ENCODE measurements around the gene SIPA1L2.

The SIPA1L2 gene

DNA sequence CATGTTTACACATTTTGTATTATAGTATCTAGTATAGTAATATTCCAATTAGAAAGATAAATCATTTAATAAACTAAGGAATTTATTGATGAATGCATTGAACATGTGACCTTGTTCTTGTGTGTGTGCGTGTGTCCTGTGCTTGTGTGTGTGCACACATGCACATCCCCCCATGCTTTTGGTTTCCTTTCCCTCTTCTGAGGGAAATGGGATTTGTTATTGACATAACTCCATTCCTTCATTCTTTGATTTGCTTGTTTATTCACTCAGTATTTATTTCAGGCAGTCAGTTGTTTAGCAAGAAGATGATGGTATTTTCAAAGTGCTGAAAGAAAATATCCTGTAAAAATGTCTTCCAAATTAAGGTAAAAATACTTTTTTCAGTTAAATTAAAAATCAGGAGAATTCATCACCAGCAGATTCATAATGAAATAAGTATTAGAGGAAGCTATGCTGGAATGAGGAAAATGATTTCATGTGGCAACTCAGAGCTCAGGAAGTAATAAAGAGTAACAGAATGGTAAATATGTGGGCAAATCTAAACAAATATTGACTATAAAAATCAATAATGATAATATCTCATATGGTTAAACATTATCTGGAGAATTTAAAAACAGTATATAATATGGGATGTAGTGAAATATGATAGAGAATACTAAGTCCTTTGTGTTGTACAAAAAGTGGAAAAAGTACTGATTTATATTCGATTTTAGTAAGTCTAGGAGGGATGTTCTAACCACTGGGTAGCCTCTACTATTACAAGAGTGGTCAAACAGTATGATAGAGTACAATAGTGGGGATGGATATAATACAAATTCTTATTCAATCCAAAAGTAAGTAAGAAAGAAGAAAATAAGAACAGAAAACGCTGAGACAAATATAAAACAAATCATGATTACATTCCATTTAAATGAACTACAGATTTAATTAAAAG, 35.2 kb upstream of the SIPA1L2 start:
- no peak for TF ChIP-seq Cebpa-rat (IDR thresholded peaks at IDR 0.05)
- H3K9me3 ChIP-seq: no peaks in the 10 kb centered on the region
- no peaks in the 10 kb centered on the region for H4K20me1 ChIP-seq
- no peaks in the 10 kb centered on the region for H3K27me3 ChIP-seq
- peaks cover 22% of the 10 kb centered on the region for H3K4me1 ChIP-seq
- no peak overlapping the region for H3K27ac ChIP-seq
- no peak overlapping the region for H3K4me3 ChIP-seq
- no peak overlapping the region for H3K9ac ChIP-seq
- H3K4me2 ChIP-seq: no peak overlapping the region
- H3K36me3 ChIP-seq: no peaks in the 10 kb centered on the region

DNA sequence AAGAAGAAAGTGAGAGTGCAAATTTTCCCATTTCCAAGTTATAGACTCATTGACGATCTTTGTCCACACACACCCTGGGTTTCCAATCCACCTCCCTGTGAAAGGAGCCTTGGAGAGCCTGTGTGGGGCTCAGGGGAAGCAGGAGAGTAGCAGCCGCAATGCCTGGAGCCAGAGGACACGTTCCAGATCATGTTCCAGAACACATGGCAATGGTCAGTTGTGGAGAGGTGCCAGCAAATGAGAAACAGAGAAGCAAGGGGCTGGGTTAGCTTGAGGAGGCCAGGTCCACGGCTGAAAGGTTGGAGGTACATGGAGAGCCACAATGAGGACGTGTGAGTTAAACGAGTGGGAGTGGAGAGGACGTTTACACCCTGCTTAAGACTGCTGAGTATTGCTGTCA, 33.0 kb upstream of the SIPA1L2 start:
- Histone ChIP-seq H3K4me2 (no peak overlapping the region), H3K36me3 (no peaks in the 10 kb centered on the region), H3K9ac (no peak overlapping the region), H3K4me3 (no peak overlapping the region), H3K9me3 (no peaks in the 10 kb centered on the region), H3K4me1 (peaks cover 18% of the 10 kb centered on the region), H3K27me3 (no peaks in the 10 kb centered on the region), H3K27ac (no peak overlapping the region), H4K20me1 (no peaks in the 10 kb centered on the region)
- TF ChIP-seq Cebpa-rat (IDR thresholded peaks at IDR 0.05): no peak

DNA sequence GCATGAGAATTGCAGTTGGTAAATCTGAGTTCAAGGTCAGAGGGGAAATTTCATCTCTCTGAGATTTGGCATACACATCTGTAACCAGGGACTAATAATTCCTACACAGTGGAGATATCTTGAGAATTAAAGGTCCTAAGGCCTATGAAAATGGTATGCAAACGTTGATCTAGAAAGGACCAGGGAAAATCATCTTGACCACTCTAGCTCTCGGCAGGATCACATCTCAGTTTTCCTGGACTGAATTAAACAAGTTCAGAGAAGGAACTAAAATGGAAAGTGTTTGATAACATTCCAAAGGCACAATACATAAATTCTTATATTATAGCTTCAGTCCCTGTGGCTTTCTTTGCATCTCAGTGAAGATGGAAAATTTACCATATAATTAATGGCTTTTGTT, 28.5 kb upstream of the SIPA1L2 start:
- no peaks in the 10 kb centered on the region for H4K20me1 ChIP-seq
- H3K36me3 ChIP-seq: no peaks in the 10 kb centered on the region
- H3K27me3 ChIP-seq: no peaks in the 10 kb centered on the region
- TF ChIP-seq Cebpa-rat (IDR thresholded peaks at IDR 0.05): no peak
- H3K9ac ChIP-seq: no peak overlapping the region
- no peak overlapping the region for H3K4me3 ChIP-seq
- H3K4me1 ChIP-seq: peaks cover 38% of the 10 kb centered on the region
- H3K9me3 ChIP-seq: no peaks in the 10 kb centered on the region
- H3K4me2 ChIP-seq: no peak overlapping the region
- no peak overlapping the region for H3K27ac ChIP-seq

DNA sequence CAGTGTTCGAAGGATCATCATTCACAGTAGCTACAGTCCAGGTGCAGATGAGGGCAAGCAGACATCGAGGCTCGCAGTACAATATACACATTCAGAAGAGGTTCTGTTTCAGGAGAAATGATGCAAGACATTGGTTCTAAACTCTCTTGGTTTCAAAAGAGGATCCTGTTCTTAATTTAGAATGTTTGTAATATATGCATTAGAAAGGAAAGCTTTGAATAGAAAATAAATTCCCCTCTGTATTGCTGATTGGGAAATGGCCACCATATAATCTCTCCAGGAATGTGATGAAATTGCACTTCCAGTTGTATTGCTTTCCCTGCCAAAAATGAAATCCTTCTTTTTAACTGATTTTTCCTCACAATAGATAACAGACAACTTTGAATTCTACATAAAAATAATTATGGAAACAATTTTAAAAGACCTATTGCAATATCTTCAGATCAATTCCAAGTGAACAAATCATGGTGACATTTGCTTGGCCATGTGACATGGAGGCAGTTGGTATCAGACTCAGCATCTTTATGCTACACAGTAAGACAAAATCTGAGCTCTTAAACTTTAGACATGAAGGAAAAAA, 27.6 kb upstream of the SIPA1L2 start:
- H3K9ac ChIP-seq: no peak overlapping the region
- TF ChIP-seq Cebpa-rat (IDR thresholded peaks at IDR 0.05): no peak
- 0 out of 2 replicates have a peak overlapping the region, but pooled peaks have one; percentile 7 for H3K4me2 ChIP-seq
- H3K27me3 ChIP-seq: no peaks in the 10 kb centered on the region
- H3K9me3 ChIP-seq: no peaks in the 10 kb centered on the region
- H4K20me1 ChIP-seq: no peaks in the 10 kb centered on the region
- no peaks in the 10 kb centered on the region for H3K36me3 ChIP-seq
- peaks cover 38% of the 10 kb centered on the region for H3K4me1 ChIP-seq
- H3K4me3 ChIP-seq: no peak overlapping the region
- H3K27ac ChIP-seq: no peak overlapping the region

GRCh38 chr1:232655746-232656085, 25.8 kb upstream of the SIPA1L2 start:
- Histone ChIP-seq H3K27ac (no peak overlapping the region), H3K27me3 (no peaks in the 10 kb centered on the region), H3K36me3 (no peaks in the 10 kb centered on the region), H3K9ac (no peak overlapping the region), H3K4me3 (no peak overlapping the region), H4K20me1 (no peaks in the 10 kb centered on the region), H3K4me2 (peak overlapping the region; percentile 77), H3K4me1 (peaks cover 38% of the 10 kb centered on the region), H3K9me3 (no peaks in the 10 kb centered on the region)
- no peak for TF ChIP-seq Cebpa-rat (IDR thresholded peaks at IDR 0.05)

DNA sequence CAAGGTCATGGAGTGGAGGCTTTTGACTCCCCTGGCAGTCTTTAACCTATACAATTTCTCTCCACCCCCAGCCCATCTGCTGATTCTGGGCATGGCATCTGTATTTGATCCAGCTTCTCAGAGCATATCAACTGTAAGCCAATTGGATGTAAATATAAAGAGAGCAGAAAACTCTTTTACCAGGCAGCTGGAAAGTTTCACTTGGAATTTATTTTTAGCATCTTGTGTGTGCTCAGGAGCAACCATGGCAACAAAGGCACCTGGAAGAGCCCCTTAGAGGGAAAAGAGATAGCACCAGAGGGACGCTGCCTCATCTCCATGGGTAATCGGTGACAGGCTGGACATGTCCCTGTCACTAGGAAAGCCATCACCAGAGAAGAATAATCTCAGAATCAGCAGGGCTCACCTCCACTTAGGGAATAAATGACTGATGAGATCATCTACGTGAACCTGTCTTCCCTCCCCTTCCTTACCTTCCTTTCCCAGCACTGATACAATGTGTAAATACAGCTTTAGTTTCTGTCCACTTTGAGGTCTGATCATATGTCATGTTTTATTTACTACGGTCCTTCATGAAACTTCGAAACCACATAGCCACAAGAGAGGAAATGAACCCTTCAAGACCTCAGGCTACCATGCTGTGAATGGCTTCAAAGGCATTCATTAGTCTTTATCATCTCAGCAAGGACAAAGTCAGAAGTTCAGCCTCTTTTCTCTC, 25.3 kb upstream of the SIPA1L2 start:
- H3K9ac ChIP-seq: no peak overlapping the region
- no peaks in the 10 kb centered on the region for H3K27me3 ChIP-seq
- no peak overlapping the region for H3K27ac ChIP-seq
- no peak overlapping the region for H3K4me3 ChIP-seq
- TF ChIP-seq Cebpa-rat (IDR thresholded peaks at IDR 0.05): no peak
- H3K36me3 ChIP-seq: no peaks in the 10 kb centered on the region
- H3K4me1 ChIP-seq: peaks cover 37% of the 10 kb centered on the region
- no peaks in the 10 kb centered on the region for H3K9me3 ChIP-seq
- H3K4me2 ChIP-seq: peak overlapping the region; percentile 77
- H4K20me1 ChIP-seq: no peaks in the 10 kb centered on the region

GRCh38 chr1:232653789-232654188, 23.9 kb upstream of the SIPA1L2 start:
- Histone ChIP-seq H3K27me3 (no peaks in the 10 kb centered on the region), H4K20me1 (no peaks in the 10 kb centered on the region), H3K9ac (no peak overlapping the region), H3K4me1 (peaks cover 32% of the 10 kb centered on the region), H3K9me3 (no peaks in the 10 kb centered on the region), H3K27ac (no peak overlapping the region), H3K4me3 (no peak overlapping the region), H3K4me2 (no peak overlapping the region), H3K36me3 (no peaks in the 10 kb centered on the region)
- no peak for TF ChIP-seq Cebpa-rat (IDR thresholded peaks at IDR 0.05)

- Histone ChIP-seq H4K20me1 (no peaks in the 10 kb centered on the region), H3K9ac (no peak overlapping the region), H3K36me3 (no peaks in the 10 kb centered on the region), H3K9me3 (no peaks in the 10 kb centered on the region), H3K4me2 (no peak overlapping the region), H3K27me3 (no peaks in the 10 kb centered on the region), H3K4me3 (no peak overlapping the region), H3K4me1 (peaks cover 14% of the 10 kb centered on the region), H3K27ac (no peak overlapping the region)
- TF ChIP-seq Cebpa-rat (IDR thresholded peaks at IDR 0.05): no peak
Observed at GRCh38 chr1:232650845-232651244, 20.9 kb upstream of the SIPA1L2 start.

DNA sequence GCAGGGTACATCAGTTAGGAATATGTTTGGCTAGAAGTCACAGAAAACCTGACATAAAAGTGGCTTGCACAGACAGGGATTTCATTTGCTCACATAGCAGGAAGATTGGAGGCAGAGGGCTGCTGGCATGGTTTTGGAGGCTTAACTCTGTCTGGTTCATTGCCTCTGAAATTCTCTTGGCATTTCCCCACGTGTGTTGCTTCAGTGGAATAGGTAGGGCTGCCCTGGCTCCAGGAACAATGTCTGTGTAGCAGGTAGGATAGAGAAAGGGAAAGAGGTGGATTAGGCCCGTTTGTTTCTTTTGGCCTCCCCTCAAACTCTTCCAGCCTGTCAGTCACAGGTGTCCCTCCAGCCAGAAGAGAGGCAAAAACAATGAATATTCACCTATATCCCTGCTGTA, 20.5 kb upstream of the SIPA1L2 start:
- no peaks in the 10 kb centered on the region for H3K9me3 ChIP-seq
- H3K4me3 ChIP-seq: no peak overlapping the region
- no peaks in the 10 kb centered on the region for H3K36me3 ChIP-seq
- H3K27me3 ChIP-seq: no peaks in the 10 kb centered on the region
- TF ChIP-seq Cebpa-rat (IDR thresholded peaks at IDR 0.05): no peak
- no peak overlapping the region for H3K27ac ChIP-seq
- no peak overlapping the region for H3K9ac ChIP-seq
- no peaks in the 10 kb centered on the region for H4K20me1 ChIP-seq
- peaks cover 10% of the 10 kb centered on the region for H3K4me1 ChIP-seq
- no peak overlapping the region for H3K4me2 ChIP-seq

- H3K4me3 ChIP-seq: no peak overlapping the region
- TF ChIP-seq Cebpa-rat (IDR thresholded peaks at IDR 0.05): no peak
- no peaks in the 10 kb centered on the region for H4K20me1 ChIP-seq
- no peaks in the 10 kb centered on the region for H3K27me3 ChIP-seq
- H3K4me2 ChIP-seq: no peak overlapping the region
- no peak overlapping the region for H3K27ac ChIP-seq
- peaks cover 11% of the 10 kb centered on the region; the same call in 1 of the 2 replicates for H3K9me3 ChIP-seq
- H3K4me1 ChIP-seq: no peaks in the 10 kb centered on the region
- H3K9ac ChIP-seq: no peak overlapping the region
- H3K36me3 ChIP-seq: no peaks in the 10 kb centered on the region
Observed at GRCh38 chr1:232648316-232648715, 18.4 kb upstream of the SIPA1L2 start.

Data from BLaER1 (cell line).